GM12864 (cell line): ENCODE measurements around the gene NR2F2.

Experiments used
- DNase-seq: peaks from one replicate; pipeline ENCODE4 v3.0.0-alpha.2; 2011; ENCODE audit warnings: low read depth
- H3K4me3 ChIP-seq: 2 replicates; pipeline ENCODE4 v1.5.1; 2011; ENCODE audit warnings: mild to moderate bottlenecking, low read depth, low read length, control low read depth
- CTCF ChIP-seq: IDR thresholded peaks from 2 replicates; pipeline ENCODE4 v1.5.1; 2011; ENCODE audit warnings: low read depth, mild to moderate bottlenecking, moderate library complexity, low read length, control low read depth, inconsistent platforms; ENCODE audit errors: missing control alignments

NR2F2 gene

DNA sequence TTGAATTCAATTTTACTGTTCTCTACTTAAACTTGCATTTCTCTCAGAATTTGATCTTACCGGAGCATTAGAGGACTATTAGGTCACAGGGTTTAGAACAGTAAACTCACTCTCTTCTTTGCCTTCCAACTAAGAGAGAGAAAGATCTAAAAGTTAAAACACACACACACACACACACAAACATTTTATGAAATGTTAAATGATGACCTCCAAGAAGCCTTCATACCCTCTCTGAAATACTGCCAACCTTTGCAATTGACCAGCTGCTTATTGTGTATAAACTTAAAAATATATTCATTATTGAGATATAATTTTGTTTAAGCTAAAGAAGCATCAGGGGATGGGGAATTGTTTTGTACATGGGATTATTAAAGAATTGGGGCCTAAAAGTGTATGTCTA lies 15.5 kb upstream of the NR2F2 start:
- DNase-seq: no peak
- no peak for TF ChIP-seq CTCF
- H3K4me3 ChIP-seq: no peak overlapping the region

DNA sequence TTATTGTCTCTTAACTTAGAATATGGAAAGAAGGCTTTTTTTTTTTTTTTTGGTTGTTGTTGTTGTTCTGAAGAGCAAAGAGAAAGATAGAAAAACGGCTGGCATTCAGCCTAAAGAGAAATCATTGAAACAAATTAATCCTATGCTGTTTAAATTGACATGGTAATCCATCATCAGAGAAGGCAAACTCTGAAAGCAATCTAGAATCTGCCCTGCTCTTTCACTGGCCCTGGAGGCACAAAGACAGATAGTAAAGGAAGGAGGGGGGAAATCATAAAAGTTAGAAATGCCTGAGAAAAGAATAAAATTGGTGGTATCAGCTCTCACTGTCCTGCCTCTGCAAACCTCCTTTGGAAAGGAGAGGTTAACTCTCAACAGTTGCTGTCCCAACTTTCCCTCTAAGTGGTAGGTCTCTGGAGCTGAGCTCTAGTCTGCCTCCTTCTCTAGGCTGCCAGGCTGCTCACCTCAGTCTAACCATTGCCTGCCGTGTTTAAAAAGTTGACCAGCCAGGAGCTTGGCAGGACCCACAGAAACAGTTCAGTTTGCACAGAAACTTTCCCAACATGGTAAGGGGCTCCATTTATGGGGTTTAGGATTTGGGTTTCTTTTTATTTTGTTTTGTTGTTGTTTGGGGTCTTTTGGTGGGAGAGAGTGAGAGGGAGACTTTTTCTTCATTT lies 13.4 kb upstream of the NR2F2 start:
- no peak for DNase-seq
- TF ChIP-seq CTCF: no peak

DNA sequence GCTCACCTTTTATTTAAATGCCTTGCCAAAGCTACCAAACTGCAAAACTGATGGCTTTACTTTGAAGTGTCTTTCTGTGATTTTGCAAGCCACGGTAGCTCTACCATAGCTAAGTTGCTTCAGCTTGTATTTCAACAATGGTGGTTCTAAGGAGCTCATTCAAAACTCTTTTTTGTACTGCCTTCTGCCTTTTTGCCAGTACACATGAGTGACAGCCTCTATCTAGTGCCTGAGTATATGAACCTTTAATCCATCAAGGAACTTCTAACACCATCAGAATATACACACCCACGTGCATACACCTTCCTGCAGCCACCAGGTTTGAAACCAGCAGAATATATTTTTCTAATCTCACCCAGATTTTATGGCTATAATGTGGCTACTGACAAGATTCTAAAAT lies 10.4 kb upstream of the NR2F2 start:
- DNase-seq: no peak
- no peak overlapping the region for H3K4me3 ChIP-seq
- TF ChIP-seq CTCF: no peak

More for the DNA sequence above, 13.4 kb upstream of the NR2F2 start:
- H3K4me3 ChIP-seq: no peak overlapping the region

- H3K4me3 ChIP-seq: no peak overlapping the region
- DNase-seq: no peak
- no peak for TF ChIP-seq CTCF
Measured at GRCh38 chr15:96320703-96321638, 9.5 kb upstream of the NR2F2 start.

DNA sequence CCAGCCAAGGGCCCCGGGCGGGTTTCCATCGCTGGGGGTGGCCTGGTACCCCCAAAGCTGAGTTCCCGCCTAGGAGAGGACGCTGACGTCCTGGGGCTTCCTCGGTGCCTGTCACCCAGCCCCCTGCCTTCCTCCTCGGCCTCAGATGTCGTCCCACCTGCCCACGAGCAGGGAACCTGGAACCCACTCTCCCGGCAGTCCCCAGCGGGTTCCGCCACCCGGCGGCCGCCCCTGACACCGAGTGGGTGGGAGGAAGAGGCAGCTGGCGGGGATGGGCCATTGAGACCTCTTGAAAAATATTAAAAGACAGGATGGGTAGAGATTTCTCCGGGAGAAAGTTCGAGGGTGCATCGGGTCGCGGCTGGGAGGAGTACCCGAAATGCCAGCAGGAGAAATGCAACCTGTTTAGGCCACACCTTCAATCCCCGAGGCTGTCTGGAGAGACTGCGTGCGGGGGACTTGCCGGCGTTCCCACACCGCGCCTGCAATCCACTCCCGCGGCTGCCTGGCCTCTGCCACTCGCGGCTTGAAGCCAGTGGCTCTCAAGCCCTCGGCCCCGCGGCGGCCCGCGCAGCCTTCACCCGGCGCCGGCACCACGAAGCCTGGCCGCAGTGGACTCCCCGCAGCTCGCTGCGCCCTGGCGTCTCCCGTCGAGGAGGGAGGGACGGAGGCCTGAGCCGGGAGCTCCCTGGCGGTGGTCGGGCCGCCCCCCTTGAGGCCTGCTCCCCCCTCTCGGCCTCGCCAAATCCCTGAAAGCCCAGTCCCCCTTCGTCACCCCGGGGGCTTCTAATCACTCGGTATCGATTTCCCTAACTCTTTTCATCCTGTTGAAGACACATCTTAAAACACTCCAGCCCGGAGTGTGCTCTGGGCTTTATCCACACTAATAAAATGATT lies 8.6 kb upstream of the NR2F2 start:
- no peak overlapping the region for H3K4me3 ChIP-seq
- TF ChIP-seq CTCF: no peak
- no peak for DNase-seq

- no peak for TF ChIP-seq CTCF
- DNase-seq: no peak
- H3K4me3 ChIP-seq: no peak overlapping the region
Measured at GRCh38 chr15:96322536-96323318, 7.8 kb upstream of the NR2F2 start.
